OCI-LY3 (cell line): ENCODE results near the gene POU2F2.

Experiments
- H2AFZ ChIP-seq: fragments of 200-600, 300-600 bp; shearing (Covaris generic); 2 replicates; pipeline ENCODE4 v1.6.0; 2014; ENCODE audit warnings: antibody characterized with exemption, low read depth, low read length
- H3K27ac ChIP-seq: fragments of 200-600, 300-600 bp; sonication (generic); 2 replicates; pipeline ENCODE4 v1.5.1; 2014; ENCODE audit warnings: mild to moderate bottlenecking, low read length, moderate library complexity, mixed read lengths
- H3K27me3 ChIP-seq: fragments of 200-600, 300-600 bp; sonication (generic); 2 replicates; pipeline ENCODE4 v1.6.1; 2014; ENCODE audit warnings: low read depth, low read length, mixed read lengths
- H3K36me3 ChIP-seq: fragments of 200-600, 300-600 bp; sonication (generic); replicated peaks from 2 replicates; pipeline ENCODE3; 2014; ENCODE audit warnings: low read depth, low read length, mixed read lengths
- H3K4me1 ChIP-seq: fragments of 300-600, 200-600 bp; sonication (generic); 2 replicates; pipeline ENCODE4 v1.6.1; 2014; ENCODE audit warnings: low read length, mixed read lengths
- H3K4me2 ChIP-seq: fragments of 200-600, 300-600 bp; sonication (generic); 2 replicates; pipeline ENCODE4 v1.6.1; 2014; ENCODE audit warnings: low read length, mixed read lengths
- H3K4me3 ChIP-seq: fragments of 300-600, 200-600 bp; sonication (generic); 2 replicates; pipeline ENCODE4 v1.5.1; 2014; ENCODE audit warnings: antibody characterized with exemption, mild to moderate bottlenecking, low read length, moderate library complexity
- H3K79me2 ChIP-seq: fragments of 300-600, 200-600 bp; shearing (Covaris generic); 2 replicates; pipeline ENCODE4 v1.6.1; 2014; ENCODE audit warnings: mild to moderate bottlenecking, low read length, mixed read lengths
- H3K9ac ChIP-seq: fragments of 300-600, 200-600 bp; shearing (Covaris generic); 2 replicates; pipeline ENCODE4 v1.6.0; 2014; ENCODE audit warnings: mild to moderate bottlenecking, low read length, moderate library complexity
- H3K9me3 ChIP-seq: fragments of 200-600, 300-600 bp; shearing (Covaris generic); 2 replicates; pipeline ENCODE4 v1.6.1; 2014; ENCODE audit warnings: low read length, mixed read lengths; ENCODE audit not compliant: insufficient read depth
- H4K20me1 ChIP-seq: fragments of 200-600, 300-600 bp; sonication (generic); 2 replicates; pipeline ENCODE4 v1.6.1; 2016; ENCODE audit warnings: low read length, mixed read lengths; ENCODE audit not compliant: insufficient read depth
- CTCF ChIP-seq: fragments of 200-600, 300-600 bp; sonication (generic); IDR thresholded peaks from 2 replicates; pipeline ENCODE4 v1.5.1; 2014; ENCODE audit warnings: antibody characterized with exemption, low read length, low read depth
- EZH2phosphoT487 ChIP-seq: fragments of 200-600 bp; shearing (Covaris generic); IDR thresholded peaks from 2 replicates; pipeline ENCODE4 v1.6.1; 2018; ENCODE audit warnings: antibody characterized with exemption, mixed run types, low read depth

Gene POU2F2

DNA sequence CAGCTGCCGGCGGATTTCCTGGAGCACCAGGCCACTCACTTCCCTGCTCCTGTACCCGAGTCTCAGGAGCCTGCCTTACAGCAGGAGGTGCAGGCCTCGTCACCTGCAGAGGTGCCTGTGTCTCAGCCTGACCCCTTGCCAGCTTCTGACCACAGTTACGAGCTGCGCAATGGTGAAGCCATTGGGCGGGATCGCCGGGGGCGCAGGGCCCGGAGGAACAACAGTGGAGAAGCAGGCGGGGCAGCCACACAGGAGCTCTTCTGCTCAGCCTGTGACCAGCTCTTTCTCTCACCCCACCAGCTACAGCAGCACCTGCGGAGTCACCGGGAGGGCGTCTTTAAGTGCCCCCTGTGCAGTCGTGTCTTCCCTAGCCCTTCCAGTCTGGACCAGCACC, 53.0 kb downstream of the POU2F2 start:
- peaks cover 74% of the 10 kb centered on the region for H3K79me2 ChIP-seq
- H3K9me3 ChIP-seq = no peaks in the 10 kb centered on the region

DNA sequence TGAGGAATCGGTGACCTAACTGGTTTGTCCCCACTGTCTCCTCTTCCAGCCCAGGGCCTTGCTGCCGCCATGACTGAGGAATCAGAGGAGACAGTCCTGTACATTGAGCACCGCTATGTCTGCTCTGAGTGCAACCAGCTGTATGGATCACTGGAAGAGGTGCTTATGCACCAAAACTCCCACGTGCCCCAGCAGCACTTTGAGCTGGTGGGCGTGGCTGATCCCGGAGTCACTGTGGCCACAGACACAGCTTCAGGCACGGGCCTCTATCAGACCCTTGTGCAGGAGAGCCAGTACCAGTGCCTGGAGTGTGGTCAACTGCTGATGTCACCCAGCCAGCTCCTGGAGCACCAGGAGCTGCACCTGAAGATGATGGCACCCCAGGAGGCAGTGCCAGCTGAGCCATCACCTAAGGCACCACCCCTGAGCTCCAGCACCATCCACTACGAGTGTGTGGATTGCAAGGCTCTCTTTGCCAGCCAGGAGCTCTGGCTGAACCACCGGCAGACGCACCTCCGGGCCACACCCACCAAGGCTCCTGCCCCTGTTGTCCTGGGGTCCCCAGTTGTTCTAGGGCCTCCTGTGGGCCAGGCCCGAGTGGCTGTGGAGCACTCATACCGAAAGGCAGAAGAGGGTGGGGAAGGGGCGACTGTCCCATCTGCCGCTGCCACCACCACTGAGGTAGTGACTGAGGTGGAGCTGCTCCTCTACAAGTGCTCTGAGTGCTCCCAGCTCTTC, 53.5 kb downstream of the POU2F2 start:
- no peak overlapping the region for H3K9ac ChIP-seq
- TF ChIP-seq CTCF (no peak), EZH2phosphoT487 (no peak)
- no peak overlapping the region for H2AFZ ChIP-seq
- H3K4me3 ChIP-seq = no peak overlapping the region
- H3K79me2 ChIP-seq = peaks cover 71% of the 10 kb centered on the region
- no peak overlapping the region for H3K4me2 ChIP-seq
- H3K4me1 ChIP-seq = peaks cover 18% of the 10 kb centered on the region
- peaks cover 35% of the 10 kb centered on the region for H4K20me1 ChIP-seq
- peaks cover 36% of the 10 kb centered on the region for H3K36me3 ChIP-seq
- no peaks in the 10 kb centered on the region for H3K9me3 ChIP-seq
- no peak overlapping the region for H3K27ac ChIP-seq
- H3K27me3 ChIP-seq = no peaks in the 10 kb centered on the region

More for the DNA sequence above, 53.0 kb downstream of the POU2F2 start:
- no peaks in the 10 kb centered on the region for H3K27me3 ChIP-seq
- no peak overlapping the region for H3K9ac ChIP-seq
- no peak overlapping the region for H3K4me2 ChIP-seq
- peaks cover 18% of the 10 kb centered on the region for H3K4me1 ChIP-seq
- no peak overlapping the region for H2AFZ ChIP-seq
- H3K36me3 ChIP-seq = peaks cover 40% of the 10 kb centered on the region
- no peak for TF ChIP-seq EZH2phosphoT487
- no peak for TF ChIP-seq CTCF
- H3K4me3 ChIP-seq = no peak overlapping the region
- peaks cover 35% of the 10 kb centered on the region for H4K20me1 ChIP-seq
- H3K27ac ChIP-seq = no peak overlapping the region

GRCh38 chr19:42078058-42078457, 54.2 kb downstream of the POU2F2 start:
- Histone ChIP-seq H3K4me2 (peak overlapping the region; percentile 96; the same call in 1 of the 2 replicates), H3K4me1 (peaks cover 18% of the 10 kb centered on the region), H4K20me1 (peaks cover 35% of the 10 kb centered on the region), H3K27ac (no peak overlapping the region), H3K79me2 (peaks cover 66% of the 10 kb centered on the region), H3K27me3 (no peaks in the 10 kb centered on the region), H3K4me3 (peak overlapping the region; percentile 92; the same call in 1 of the 2 replicates), H2AFZ (no peak overlapping the region), H3K36me3 (peaks cover 34% of the 10 kb centered on the region), H3K9ac (no peak overlapping the region), H3K9me3 (no peaks in the 10 kb centered on the region)
- TF ChIP-seq CTCF = no peak
- no peak for TF ChIP-seq EZH2phosphoT487

GRCh38 chr19:42076380-42076944, 55.8 kb downstream of the POU2F2 start:
- peak overlapping the region; percentile 92 for H3K4me3 ChIP-seq
- peaks cover 32% of the 10 kb centered on the region for H4K20me1 ChIP-seq
- peak overlapping the region; percentile 55 for H3K27ac ChIP-seq
- H3K9ac ChIP-seq = peak overlapping the region; percentile 92
- peak overlapping the region; percentile 96 for H3K4me2 ChIP-seq
- TF ChIP-seq EZH2phosphoT487 = no peak
- no peak for TF ChIP-seq CTCF
- H3K27me3 ChIP-seq = no peaks in the 10 kb centered on the region
- peaks cover 18% of the 10 kb centered on the region for H3K4me1 ChIP-seq
- peaks cover 61% of the 10 kb centered on the region for H3K79me2 ChIP-seq
- H2AFZ ChIP-seq = no peak overlapping the region
- peaks cover 29% of the 10 kb centered on the region for H3K36me3 ChIP-seq
- H3K9me3 ChIP-seq = no peaks in the 10 kb centered on the region
